Vagina (tissue), 2 donors: ENCODE measurements around the gene MBTPS1.

ENCODE experiments used
- POLR2A ChIP-seq, 2 donors: fragments of 450-650 bp; IDR thresholded peaks; one replicate each; pipeline ENCODE4 v1.6.1; 2017; ENCODE audit warnings: antibody characterized with exemption in 2 of 2, mild to moderate bottlenecking in 2 of 2, moderate library complexity in 2 of 2
- POLR2AphosphoS5 ChIP-seq, 2 donors: sonication (generic); formaldehyde crosslinking; IDR thresholded peaks; one replicate each; pipeline ENCODE4 v1.9.0; 2017; ENCODE audit warnings: antibody characterized with exemption in 2 of 2, mild to moderate bottlenecking in 2 of 2, low read depth in 1 of 2; ENCODE audit not compliant: insufficient read depth in 1 of 2
- TF ChIP-seq, protein P1 (sequence below), 3 experiments: fragments of 450-650 bp in 2 of 3; fragments of 200-600 bp in 1 of 3; sonication (generic) in 1 of 3; IDR thresholded peaks; one replicate each; pipeline ENCODE4 v1.5.1; 2017 to 2019; ENCODE audit warnings: antibody characterized with exemption in 3 of 3, mild to moderate bottlenecking in 2 of 3, moderate library complexity in 2 of 3

DNA sequence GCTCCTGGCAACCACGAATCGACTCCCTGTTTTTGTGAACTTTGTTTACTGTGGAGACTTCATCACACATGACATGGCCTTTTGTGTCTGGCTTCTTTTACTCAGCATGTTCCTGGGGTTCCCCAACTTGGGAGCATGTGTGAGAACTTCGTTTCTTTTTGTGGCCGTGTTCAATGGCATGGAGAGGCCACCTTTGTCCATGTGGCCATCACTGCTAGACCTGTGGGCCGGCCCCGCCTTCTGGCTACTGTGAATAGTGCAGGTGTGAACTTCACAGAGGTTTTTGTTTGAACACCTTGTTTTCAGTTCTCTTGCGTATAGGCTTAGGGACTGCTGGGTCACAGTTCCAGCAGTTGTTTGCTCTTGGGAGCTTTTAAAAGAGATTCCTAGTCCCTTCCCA, 68.5 kb downstream of the MBTPS1 start:
- no peak for TF ChIP-seq POLR2AphosphoS5 (IDR thresholded peaks at IDR 0.05; ENCODE audit: insufficient read depth in 1 of 2, low read depth in 1 of 2)
- TF ChIP-seq, protein P1, sequence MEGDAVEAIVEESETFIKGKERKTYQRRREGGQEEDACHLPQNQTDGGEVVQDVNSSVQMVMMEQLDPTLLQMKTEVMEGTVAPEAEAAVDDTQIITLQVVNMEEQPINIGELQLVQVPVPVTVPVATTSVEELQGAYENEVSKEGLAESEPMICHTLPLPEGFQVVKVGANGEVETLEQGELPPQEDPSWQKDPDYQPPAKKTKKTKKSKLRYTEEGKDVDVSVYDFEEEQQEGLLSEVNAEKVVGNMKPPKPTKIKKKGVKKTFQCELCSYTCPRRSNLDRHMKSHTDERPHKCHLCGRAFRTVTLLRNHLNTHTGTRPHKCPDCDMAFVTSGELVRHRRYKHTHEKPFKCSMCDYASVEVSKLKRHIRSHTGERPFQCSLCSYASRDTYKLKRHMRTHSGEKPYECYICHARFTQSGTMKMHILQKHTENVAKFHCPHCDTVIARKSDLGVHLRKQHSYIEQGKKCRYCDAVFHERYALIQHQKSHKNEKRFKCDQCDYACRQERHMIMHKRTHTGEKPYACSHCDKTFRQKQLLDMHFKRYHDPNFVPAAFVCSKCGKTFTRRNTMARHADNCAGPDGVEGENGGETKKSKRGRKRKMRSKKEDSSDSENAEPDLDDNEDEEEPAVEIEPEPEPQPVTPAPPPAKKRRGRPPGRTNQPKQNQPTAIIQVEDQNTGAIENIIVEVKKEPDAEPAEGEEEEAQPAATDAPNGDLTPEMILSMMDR (IDR thresholded peaks at IDR 0.05), result no peak
- TF ChIP-seq POLR2A (IDR thresholded peaks at IDR 0.05), result no peak
